Coronary artery (tissue), 2 donors: Measurements from ENCODE around the gene PHF2.

Source experiments
- DNase-seq: peaks from one replicate; pipeline ENCODE4 v3.0.0-alpha.2; 2017; ENCODE audit warnings: low spot score
- H3K27ac ChIP-seq, 2 donors: fragments of 200-600 bp; sonication (generic); one replicate each; pipeline ENCODE4 v1.5.1; 2016 to 2019
- H3K4me3 ChIP-seq: fragments of 200-600 bp; sonication (generic); 2 replicates; pipeline ENCODE4 v1.5.1; 2016; ENCODE audit warnings: mild to moderate bottlenecking, moderate library complexity
- TF ChIP-seq, protein P1 (sequence below): fragments of 200-600 bp; sonication (generic); IDR thresholded peaks from one replicate; pipeline ENCODE4 v1.5.1; 2019; ENCODE audit warnings: antibody characterized with exemption

Gene PHF2

DNA sequence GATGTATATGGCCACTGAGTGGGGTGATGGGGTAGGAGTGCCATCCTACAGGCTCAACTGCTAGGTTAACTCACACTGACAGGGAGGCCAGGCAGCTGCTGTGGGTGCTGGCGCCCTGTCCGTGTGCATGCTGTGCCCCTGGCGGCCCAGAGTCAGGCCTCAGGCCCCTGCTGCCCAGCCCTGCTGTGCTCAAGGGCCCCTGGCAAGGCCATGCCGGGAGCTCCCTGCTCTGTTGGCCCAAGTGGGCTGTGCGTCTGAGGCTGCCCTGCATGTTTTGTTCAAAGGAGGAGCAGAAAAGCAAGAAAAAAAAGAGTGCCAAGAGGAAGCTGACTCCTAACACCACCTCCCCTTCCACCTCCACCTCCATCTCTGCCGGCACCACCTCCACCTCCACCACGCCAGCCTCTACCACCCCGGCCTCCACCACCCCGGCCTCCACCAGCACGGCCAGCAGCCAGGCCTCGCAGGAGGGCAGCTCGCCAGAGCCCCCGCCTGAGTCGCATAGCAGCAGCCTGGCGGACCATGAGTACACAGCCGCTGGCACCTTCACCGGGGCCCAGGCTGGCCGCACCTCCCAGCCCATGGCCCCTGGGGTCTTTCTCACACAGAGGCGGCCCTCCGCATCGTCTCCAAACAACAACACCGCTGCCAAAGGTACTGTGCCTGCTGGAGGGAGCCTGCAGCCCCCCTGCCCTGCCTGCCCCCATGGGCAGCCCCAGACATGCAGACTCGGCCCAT, 100.1 kb downstream of the PHF2 start:
- peak; percentile 72 for DNase-seq
- no peak overlapping the region for H3K4me3 ChIP-seq
- TF ChIP-seq, protein P1, sequence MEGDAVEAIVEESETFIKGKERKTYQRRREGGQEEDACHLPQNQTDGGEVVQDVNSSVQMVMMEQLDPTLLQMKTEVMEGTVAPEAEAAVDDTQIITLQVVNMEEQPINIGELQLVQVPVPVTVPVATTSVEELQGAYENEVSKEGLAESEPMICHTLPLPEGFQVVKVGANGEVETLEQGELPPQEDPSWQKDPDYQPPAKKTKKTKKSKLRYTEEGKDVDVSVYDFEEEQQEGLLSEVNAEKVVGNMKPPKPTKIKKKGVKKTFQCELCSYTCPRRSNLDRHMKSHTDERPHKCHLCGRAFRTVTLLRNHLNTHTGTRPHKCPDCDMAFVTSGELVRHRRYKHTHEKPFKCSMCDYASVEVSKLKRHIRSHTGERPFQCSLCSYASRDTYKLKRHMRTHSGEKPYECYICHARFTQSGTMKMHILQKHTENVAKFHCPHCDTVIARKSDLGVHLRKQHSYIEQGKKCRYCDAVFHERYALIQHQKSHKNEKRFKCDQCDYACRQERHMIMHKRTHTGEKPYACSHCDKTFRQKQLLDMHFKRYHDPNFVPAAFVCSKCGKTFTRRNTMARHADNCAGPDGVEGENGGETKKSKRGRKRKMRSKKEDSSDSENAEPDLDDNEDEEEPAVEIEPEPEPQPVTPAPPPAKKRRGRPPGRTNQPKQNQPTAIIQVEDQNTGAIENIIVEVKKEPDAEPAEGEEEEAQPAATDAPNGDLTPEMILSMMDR = no peak
- no peak overlapping the region for H3K27ac ChIP-seq

GRCh38 chr9:93677048-93677571, 100.7 kb downstream of the PHF2 start:
- peak; percentile 40 for DNase-seq
- H3K4me3 ChIP-seq = no peak overlapping the region
- TF ChIP-seq, protein P1 = no peak
- no peak overlapping the region for H3K27ac ChIP-seq

GRCh38 chr9:93677641-93678136, 101.3 kb downstream of the PHF2 start:
- no peak for DNase-seq
- Histone ChIP-seq H3K4me3 (no peak overlapping the region), H3K27ac (no peak overlapping the region)
- TF ChIP-seq, protein P1 = no peak

DNA sequence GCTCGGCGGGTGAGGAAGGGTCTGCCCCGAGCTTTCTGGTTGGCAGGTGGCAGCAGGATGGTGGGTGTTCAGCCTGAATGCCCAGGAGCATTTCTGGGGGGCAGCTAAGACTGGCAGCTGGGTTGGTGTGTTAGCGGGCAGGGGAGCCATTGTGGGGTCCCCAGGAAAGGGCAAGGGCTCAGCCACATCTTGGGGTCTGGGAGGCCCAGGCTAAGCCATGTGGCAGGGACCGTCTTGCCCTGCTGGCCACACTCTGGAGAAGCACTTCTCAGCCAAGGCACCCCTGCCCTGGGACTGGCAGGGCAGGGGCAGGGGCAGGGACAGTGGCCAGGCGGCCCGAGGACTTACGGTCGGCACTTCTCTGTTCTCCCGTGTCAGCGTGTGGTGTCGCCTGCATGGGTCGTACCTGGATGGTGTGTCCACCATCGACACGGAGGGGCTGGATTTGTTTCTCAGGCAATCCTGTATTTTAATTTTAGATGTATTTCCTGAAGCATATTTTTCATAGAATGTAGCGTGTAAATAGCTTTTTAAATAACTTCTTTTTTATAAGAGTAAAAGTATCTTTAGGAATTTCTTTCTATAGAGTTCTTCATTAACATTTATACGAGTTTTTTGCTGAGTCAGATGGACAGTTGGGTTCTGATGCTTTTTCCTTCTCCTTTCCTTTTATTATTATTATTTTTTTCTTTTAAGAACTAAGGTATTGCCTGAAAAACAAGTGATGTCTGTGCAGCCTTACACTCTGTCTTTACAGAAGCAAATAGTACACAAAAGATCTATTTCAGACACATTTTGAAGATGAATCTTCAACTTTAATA, 102.0 kb downstream of the PHF2 start:
- TF ChIP-seq, protein P1 = no peak
- DNase-seq = peak; percentile 69
- H3K4me3 ChIP-seq = no peak overlapping the region
- no peak overlapping the region for H3K27ac ChIP-seq

GRCh38 chr9:93679536-93680442, 103.4 kb downstream of the PHF2 start:
- peak; percentile 59 for DNase-seq
- H3K4me3 ChIP-seq = no peak overlapping the region
- TF ChIP-seq, protein P1 = no peak
- no peak overlapping the region for H3K27ac ChIP-seq

DNA sequence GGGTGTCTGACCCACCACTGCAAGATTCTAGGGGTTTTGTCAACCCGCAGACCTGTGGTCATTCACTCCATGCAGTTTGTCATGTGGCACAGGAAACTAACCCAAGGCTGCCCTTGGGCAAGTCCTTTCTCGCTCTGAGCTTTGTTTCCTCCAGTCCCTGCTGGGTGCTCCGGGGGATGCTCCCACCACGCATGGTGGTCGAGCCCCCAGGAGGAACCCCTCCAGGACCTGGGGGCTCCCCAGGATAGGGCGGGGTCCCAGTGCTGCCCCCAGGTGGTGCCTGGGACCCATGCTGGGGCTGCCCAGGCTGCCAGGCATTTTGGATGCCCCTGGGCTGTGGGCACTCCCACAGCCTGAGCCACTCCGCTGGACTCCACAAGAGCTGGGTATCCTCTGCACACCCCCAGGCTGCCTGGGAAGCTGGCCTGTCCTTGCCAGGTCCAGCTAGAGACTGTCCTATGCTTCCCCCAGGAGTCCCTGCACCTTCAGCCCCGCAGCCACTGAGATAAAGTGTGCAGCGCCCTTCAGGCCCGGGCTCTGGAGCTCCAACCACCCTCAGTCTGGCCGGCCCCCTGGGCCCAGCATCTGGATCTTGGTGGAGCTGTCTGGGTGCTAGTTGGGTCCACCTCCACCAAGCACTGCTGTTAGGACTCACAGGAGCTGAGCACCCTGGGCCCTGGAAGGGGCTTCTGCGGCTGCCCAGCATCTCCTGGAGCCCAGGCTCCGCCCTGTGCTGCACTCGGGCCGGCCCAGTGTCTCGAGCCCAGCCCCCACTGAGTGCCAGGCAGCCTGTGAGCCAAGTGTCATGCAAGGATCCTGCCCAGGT, 104.3 kb downstream of the PHF2 start:
- TF ChIP-seq, protein P1 = no peak

More for the DNA sequence above, 104.3 kb downstream of the PHF2 start:
- Histone ChIP-seq H3K4me3 (no peak overlapping the region), H3K27ac (no peak overlapping the region)
- peak; percentile 62 for DNase-seq
